NCI-H774 (cell line): ENCODE data around the gene ARRDC1.
A peak's percentile ranks its signal among the peaks of the same experiment; 100 is the strongest.
"Not testable (repeated sequence)": the region's sequence is repeated elsewhere in the genome, so short reads cannot be mapped to it uniquely, and the experiment has no call there.

Experiments
- DNase-seq: peaks from one replicate; lab custom pipeline; 2025; lab: John Stamatoyannopoulos, UW

Gene ARRDC1

DNA sequence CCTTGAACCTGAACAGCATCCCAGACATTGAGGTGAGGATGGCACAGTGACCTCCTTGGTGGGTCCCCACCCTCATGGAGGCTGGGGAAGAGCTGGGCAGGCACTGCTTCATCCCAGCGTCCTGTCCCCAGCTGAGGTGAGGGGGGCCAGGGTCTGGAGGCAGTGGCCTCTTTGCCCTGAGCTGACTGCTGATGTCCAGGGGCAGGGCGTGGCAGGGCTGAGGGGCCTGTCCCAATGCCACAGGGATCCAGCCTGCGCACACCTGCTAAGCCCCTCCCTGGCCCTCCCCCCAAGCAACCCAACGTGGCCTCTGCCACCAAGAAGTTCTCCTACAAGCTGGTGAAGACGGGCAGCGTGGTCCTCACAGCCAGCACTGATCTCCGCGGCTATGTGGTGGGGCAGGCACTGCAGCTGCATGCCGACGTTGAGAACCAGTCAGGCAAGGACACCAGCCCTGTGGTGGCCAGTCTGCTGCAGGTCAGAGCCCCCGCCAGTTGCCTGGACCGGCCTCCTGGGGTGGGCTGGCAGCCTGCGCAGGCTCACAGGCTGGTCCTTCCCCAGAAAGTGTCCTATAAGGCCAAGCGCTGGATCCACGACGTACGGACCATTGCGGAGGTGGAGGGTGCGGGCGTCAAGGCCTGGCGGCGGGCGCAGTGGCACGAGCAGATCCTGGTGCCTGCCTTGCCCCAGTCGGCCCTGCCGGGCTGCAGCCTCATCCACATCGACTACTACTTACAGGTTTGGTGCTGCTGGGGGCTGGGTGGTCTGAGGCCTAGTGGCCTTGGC, 8.4 kb downstream of the ARRDC1 start:
- no peak for DNase-seq

DNA sequence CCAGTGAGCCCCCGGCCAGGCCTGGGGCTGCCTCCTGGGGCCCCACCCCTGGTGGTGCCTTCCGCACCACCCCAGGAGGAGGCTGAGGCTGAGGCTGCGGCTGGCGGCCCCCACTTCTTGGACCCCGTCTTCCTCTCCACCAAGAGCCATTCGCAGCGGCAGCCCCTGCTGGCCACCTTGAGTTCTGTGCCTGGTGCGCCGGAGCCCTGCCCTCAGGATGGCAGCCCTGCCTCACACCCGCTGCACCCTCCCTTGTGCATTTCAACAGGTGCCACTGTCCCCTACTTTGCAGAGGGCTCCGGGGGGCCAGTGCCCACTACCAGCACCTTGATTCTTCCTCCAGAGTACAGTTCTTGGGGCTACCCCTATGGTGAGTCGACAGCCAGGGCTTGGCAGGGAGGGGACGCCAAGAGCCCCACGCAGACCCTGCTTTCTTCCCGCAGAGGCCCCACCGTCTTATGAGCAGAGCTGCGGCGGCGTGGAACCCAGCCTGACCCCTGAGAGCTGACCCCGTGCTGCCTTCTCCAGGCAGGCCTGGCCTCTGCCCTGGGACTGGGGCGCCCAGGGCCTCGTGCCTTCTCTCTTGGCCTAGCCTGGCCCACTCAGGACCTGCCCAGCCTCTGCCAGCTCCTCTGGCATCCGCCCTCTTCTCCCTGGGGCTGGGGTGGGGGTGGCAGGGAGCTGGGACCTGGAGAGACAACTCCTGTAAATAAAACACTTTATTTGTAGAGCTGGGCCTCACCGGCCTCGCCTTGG, 9.3 kb downstream of the ARRDC1 start:
- DNase-seq: no peak

DNA sequence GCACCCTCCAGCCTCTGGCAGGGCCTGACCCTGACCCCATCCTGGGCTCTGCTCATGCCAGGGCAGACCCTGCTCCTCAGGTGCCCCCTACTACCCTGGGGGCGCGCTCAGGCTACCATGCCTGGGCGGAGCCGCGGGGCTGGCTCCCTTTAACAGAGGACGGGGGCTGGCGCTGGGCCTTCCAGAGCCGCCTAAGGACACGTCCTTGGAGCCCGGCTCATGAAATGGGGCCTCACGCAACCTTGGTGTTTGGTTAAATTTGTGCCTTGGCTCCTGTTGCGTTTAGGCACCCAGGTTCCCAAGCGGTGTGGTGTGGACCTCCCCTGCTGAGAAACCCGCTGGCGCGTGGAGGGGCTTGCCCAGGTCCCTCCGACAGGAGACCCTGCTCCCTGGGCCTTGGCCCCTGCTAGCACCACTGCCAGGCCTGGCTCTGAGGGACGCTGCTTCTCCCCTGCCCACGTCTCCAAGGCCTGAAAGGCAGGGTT, 9.9 kb downstream of the ARRDC1 start:
- DNase-seq: no peak

DNA sequence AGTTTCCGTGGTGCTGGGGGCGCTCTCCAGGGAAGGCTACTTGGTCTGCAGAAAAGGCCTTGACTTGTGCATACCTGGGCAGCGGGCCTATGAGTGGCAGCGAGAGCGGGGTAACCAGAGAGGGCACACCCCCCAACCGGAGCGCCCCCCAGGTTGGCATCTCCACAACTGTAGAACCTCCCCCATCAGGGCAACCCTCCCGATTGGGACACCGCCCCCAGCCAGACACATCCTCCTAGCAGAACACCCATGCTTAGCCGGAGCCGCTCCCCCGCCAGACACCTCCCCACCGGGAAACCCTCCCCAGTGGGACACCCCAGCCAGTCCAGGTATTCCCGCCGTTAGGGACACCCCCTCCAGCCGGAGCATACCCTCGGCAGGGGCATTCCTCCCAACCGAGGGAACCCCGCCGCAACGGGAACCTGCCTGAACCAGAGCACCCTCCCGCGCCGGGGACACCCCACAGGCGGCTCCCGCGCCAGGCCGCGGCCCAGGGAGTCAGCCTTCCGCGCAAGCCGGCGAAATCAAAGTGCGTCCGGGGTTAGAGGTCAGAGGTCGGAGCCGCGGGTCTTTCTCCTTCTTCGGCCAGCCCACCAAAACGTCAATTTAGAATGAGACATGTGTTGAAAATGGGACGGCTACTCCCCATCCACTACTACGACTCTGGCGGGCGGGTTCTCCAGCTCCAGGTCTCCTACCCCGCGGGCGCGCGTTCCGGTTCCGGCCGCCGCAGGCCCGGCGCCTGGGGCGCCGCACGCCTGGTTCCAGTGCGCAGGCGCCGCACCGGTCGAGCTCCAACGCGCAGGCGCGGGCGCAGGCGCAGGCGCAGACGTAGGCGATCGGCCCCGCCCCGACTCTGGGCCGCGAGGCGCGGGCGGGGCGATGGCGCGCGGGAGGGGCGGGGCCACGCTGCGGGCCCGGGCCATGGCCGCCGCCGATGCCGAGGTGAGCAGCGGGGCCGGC, 12.9 kb downstream of the ARRDC1 start, which contains the start of gene EHMT1:
EHMT1 (plus strand) TSS at position 901 of the 963 bp plus-strand sequence; CDS start at position 925, 24 bp downstream.
- DNase-seq: peak; percentile 91

DNA sequence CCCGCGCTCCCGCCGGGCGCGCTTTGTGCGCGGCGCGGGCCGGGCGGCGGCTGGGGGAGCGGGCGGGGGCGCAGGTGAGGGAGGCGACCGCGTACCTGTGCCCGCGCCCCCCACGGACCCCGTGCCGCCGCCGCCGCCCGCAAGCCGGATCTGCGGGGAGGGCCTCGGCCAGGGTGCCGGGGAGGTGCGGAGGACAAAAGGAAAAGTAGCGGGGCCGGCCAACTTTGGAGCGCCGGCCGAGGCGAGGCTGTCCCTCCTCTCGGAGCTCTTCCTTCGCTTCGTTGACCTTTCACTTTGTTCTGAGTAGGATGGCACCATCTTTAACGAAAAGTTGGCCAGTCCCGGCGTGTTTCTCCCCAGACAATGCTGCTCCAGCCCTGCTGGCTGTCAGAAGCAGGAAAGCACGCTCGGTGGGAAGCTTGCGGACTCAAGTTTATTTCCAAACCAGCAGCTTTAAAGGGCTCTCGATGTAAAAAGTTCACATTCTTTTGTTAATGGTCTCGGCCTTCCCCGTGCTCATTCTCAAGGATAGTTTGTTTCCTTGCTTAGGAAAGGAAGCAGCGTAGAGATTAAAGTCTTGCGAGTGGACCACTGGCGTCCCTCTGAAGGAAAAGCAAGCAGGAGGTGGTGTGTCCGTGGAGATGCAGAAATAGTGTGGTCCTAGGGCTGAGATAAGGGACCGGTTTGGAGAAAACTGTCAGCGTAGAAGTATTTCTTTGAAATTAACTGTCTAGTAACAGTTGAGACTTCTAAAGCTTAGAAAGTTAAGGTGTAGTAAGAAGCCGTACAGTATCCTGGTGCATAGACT, 14.0 kb downstream of the ARRDC1 start:
- no peak for DNase-seq

DNA sequence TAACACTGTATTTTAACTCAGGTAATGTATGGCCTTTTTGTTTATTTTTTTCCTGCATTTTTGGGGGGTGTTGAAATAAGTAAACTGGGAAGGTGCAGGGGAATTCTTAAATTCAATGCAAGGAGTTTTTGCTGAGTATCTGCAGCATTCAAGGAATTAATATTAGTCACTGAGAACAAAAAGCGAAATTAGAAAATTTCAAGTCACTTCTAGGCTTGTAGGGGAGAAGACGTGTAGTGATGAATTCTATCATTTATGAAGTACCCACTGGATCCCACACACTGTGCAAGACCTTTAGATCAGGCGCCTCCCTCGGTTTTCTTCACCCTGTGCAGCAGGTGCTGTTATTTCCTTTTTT, 14.5 kb downstream of the ARRDC1 start:
- DNase-seq: no peak

DNA sequence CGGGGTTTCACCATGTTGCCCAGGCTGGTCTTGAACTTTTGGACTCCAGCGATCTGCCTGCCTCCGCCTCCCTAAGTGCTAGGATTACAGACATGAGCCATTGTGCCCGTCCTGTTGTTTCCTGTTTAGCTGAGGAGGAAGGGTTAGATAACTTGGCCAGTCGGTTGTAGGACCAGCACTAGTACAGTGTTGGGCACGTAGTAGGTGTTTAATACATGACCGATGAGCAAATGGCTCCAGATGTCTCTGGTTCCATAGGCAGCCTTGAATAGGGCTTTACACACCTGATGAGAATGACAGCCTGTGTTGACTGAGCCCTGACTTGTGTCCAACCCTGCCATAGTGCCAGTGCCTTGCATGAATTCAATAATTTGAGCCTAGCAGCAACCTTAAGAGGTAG, 15.1 kb downstream of the ARRDC1 start:
- no peak for DNase-seq

DNA sequence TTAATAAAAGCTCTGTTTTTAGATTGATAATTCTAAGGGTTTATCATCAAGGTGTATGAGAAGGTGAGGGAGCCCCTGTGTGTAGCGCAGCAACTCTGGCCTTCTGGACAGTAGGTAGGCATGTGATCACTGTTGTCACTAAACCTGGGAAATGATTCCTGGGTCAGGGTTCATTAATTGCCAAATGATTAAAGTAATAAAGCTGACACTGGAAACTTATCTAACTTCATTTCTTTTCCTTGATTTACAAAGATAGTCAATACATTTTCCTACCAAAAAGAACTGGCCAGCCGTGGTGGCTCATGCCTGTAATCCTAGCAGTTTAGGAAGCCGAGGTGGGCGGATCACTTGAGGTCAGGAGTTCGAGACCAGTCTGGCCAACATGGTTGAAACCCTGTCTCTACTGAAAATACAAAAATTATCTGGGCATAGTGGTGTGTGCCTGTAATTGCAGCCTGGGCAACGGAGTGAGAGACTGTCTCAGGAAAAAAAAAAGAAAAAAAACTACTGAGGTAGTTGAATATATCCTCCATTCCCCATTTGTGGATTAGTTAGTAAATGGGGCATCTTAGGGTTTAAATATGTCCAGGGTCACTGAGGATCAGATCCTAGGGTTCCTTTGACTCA, 15.8 kb downstream of the ARRDC1 start:
- DNase-seq: no peak

DNA sequence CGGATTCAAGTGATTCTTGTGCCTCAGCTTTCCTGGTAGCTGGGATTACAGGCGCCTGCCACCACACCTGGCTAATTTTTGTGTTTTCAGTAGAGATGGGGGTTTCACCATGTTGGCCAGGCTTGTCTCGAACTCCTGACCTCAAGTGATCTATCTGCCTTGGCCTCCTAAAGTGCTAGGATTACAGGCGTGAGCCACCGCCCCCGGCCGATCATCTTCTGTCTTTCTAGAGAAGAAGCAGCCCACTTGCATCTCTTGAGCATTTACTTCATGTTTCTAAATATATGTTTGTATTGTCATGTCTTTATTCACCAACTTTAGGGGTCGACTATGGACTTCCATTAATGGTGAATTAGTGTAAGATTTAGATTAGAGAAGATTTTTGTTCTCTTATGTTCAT, 16.7 kb downstream of the ARRDC1 start:
- not testable (repeated sequence) for DNase-seq

DNA sequence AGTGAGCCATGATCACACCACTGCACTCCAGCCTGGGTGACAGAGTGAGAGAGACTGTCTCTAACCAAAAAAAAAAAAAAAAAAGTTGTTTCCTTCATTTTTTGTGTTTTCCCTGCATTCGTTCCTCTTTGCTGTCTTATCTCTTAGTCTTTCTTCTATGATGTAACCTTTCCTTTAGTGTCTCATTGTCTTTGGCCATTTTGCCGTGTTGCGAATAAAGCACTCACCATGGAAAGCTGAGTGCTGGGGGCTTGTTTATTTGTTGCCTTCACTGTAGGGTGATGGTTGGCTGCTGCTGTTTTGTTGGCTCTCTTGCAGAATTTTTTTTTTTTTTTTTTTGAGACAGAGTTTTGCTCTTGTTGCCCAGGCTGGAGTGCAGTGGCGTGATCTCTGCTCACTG, 21.0 kb downstream of the ARRDC1 start:
- no peak for DNase-seq

DNA sequence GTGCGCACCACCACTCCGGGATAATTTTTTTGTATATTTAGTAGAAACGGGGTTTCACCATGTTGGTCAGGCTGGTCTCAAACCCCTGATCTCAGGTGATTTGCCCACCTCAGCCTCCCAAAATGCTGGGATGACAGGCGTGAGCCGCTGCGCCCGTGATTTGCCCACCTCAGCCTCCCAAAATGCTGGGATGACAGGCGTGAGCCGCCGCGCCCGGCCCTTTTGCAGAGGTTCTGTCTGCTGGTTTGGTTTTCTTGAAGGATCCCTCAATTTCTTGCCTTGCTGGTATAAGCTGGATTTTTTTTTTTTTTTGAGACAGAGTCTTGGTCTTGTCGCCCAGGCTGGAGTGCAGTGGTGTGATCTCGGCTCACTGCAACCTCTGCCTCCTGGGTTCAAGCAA, 21.9 kb downstream of the ARRDC1 start:
- DNase-seq: not testable (repeated sequence)

DNA sequence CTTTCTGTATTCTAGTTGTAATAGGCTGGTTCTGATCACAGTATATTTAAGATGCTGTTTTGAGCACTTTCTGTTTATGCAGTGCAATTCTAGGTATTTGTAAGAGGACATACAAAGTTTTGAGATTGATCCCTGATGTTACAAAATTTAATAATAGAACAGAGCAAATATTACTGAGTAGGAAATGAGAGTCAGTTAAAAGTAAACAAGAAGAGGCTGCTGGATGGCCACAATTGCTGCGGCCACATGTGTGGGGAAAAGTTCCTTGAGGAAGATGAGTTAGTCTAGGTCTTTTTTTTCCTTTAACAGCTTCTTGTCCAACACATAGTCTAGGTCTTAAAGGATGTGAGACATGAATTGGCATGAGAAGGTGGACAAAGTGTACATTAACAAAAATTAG, 24.6 kb downstream of the ARRDC1 start:
- no peak for DNase-seq

DNA sequence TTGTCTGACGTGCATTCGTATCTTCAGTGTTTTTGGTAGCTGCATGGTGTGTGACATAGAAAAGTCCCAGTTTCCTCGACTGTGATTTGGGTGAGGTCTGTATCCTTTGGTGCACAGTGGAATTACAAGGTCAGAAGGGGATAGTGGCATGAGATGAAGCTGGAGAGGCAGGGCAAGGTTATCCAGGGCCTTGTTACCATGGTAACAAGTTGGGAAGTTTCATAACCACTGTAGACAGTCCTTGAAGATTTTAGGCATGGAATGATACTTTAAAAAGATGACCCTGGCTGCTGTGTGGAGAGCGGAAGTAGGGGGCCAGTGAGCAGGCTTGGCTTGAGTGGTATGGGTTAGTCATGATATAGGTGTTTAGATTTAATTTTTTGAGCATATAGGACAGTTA, 25.2 kb downstream of the ARRDC1 start:
- no peak for DNase-seq

DNA sequence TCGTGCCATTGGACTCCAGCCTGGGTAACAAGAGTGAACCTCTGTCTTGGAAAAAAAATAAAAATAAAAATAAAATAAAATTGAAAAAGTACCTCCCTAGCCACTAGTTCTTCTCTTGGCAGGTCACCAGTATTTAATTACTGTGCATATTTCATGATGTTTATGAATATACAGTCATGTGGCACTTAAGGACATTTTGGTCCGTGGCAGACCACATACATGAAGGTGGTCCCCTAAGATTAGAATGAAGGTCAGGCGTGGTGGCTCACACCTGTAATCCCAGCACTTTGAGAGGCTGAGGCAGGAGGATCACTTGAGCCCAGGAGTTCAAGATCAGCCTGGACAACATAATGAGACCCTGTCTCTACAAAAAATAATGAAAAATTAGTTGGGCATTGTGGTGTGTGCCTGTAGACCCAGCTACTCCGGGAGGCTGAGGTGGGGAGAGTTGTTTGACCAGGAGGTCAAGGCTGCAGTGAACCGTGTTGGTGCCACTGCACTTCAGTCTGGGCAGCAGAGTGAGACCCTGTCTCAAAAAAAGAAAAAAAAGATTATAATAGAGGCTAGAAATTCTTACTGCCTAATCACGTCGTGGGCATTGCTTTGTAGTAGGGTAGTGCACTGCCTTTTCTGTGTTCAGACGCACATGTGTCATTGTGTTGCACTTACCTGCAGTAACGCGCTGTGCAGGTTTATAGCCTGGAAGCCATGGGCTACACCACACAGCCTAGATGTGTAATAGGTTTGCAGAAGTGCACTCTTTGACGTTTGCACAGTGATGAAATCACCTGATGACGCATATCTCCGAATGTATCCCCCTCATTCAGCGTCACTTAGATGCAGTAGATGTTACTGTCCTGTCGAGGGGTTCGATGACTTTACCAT, 26.1 kb downstream of the ARRDC1 start:
- no peak for DNase-seq

DNA sequence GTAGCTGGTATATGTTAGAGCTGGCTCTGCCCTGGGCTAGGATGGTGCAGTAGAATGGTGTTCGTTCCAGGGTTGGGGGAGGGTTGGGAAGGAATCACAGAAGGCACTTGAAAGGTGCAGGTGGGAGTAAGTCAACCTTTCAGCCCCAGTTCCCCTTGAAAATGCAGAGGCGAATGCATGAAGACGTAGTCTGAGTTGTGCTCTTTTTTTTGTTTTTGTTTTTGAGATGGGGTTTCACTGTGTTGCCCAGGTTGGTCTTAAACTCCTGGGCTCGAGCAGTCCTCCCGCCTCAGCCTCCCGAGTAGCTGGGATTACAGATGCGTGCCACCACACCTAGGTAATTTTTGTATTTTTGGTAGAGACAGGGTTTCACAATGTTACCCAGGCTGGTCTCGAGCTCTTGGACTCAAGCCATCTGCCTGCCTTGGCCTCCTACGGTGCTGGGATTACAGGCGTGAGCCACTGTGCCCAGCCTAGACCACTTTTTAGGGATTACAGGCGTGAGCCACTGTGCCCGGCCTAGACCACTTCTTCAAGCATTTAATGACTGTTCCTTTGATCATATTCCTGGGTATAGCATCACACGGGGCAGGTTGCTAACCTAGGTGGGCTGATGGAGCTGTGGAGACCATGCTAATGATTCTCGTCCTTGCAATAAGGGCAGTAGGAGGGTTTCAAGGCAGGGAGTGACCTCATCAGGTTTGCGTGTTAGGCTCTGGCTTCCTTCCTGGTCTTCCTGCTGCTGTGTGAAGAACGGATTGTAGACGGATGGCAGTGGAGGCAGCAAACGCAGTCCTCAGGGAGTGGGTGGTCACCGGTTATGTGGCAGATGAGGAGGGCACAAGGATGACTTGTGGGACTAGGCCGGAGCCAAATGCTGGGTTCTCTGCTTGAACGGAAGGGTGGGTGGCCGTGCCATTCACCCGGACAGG, 27.0 kb downstream of the ARRDC1 start:
- no peak for DNase-seq

DNA sequence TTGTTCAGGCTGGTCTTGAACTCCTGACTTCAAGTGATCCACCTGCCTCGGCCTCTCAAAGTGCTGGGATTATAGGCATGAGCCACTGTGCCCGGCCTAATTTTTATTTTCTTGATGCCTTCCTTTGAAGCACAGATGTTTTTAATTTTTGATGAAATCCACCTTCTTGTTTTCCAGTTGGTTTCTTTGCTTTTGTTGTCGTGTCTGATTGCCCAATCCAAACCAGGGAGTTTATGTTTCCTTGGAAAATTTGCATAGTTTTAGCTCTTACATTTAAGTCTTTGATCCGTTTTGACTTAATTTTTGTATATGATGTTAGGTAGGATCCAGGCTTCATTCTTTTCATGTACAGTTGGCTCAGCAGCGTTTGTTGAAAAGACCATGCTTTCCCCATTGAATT, 28.5 kb downstream of the ARRDC1 start:
- DNase-seq: no peak

DNA sequence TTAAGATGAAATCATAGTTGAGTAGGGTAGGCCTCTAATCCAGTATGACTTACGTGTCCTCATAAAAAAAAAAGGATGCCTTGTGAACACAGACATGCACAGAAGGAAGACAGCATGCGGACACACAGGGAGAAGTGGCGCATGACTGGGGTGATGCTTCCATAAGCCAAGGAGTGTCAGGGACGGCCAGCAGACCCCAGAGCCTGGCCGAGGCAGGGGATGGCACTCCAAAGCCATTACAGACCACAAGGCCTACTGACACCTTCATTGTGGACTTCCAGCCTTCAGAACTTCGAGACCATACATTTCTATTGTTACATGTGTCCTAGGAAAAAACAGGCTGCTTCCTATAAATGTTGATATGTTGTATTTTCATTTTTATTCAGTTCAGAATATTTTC, 33.2 kb downstream of the ARRDC1 start:
- no peak for DNase-seq

DNA sequence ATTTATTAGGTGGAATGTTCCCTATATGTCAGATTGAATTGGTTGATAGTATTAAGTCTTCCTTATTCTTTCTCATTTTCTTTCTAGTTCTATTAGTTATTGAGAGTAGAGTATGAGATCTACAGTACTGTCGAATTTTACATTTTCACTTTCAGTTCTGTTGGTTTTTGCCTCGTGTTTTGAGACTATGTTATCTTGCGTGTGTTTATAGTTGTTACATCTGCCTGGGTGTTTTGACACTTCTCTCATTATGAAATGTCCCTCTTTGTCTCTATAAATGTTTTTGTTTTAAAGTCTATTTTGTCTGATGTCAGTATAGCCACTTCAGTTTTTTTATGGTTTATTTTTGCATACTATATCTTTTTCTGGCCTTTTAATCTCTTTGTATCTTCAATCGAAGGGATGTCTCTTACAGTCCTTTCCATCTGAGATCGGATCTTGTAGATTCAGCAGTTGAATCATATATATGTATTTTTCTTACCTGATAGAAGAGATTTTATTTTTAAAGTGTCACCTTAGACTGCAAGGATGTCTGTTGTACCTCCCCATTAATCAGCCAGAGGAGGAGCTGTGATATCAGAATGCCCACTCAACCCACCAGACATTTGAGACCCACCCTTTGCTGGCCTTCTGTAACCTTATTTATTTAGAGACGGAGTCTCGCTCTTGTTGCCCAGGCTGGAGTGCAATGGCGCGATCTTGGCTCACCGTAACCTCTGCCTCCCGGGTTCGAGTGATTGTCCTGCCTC, 34.0 kb downstream of the ARRDC1 start:
- no peak for DNase-seq
